GM19099 (cell line): ENCODE results near the gene TUBB4B.

Source experiments
- POLR2A ChIP-seq: IDR thresholded peaks from 3 replicates; pipeline ENCODE4 v1.6.1; 2011; ENCODE audit warnings: low read depth; ENCODE audit not compliant: insufficient read length; ENCODE audit errors: extremely low read depth

TUBB4B gene

GRCh38 chr9:137236936-137237421 lies 4.1 kb upstream of the TUBB4B start:
- TF ChIP-seq POLR2A, result no peak

DNA sequence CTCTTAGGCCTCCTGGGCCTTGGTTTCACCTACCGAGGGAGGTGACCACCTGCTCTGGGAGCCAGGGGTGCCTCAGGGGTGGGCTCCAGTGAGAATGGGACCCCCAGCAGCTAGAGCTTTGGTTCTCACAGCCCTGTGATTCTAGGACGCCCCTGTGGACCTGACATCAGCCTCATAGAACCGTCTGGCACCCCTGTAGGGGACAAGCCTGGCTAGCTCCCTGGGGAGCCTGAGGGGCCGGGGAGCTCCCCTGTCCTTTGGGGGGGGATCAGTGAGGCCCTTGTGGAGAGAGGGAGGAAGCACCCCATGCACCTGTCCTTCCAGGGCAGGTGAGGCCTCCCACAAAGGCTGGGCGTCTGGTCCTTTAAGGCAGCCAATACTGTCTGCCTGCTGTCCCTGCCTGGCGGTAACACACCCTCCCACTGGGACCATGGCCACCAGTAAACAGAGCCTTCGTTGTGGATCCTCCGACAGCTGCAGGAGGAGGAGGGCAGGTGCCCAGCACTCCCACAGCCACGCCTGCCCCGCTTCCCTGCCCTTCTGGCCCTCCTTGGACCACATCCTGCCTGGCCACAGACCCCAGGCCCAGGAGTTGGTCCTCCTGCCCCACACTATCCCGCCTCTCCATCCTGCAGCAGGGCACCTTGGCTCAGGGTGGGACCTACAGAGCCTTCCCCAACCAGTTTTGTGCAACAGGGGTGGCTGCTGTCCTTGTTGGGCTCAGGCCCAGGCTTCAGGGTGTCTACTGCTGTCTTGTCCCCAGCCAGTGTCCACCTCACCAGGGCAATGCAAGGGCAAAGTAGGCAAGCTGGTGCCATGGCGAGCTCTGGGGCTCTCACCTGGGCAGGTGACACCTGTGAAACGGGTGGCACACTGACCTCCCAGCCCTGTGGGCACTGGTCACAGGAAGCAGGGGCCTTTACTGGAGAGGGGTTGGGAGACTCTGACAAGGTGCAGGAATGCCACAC lies 3.0 kb upstream of the TUBB4B start:
- TF ChIP-seq POLR2A, result no peak

- peak; percentile 59 for TF ChIP-seq POLR2A
Measured at GRCh38 chr9:137240318-137240840, 708 bp upstream of the TUBB4B start.

DNA sequence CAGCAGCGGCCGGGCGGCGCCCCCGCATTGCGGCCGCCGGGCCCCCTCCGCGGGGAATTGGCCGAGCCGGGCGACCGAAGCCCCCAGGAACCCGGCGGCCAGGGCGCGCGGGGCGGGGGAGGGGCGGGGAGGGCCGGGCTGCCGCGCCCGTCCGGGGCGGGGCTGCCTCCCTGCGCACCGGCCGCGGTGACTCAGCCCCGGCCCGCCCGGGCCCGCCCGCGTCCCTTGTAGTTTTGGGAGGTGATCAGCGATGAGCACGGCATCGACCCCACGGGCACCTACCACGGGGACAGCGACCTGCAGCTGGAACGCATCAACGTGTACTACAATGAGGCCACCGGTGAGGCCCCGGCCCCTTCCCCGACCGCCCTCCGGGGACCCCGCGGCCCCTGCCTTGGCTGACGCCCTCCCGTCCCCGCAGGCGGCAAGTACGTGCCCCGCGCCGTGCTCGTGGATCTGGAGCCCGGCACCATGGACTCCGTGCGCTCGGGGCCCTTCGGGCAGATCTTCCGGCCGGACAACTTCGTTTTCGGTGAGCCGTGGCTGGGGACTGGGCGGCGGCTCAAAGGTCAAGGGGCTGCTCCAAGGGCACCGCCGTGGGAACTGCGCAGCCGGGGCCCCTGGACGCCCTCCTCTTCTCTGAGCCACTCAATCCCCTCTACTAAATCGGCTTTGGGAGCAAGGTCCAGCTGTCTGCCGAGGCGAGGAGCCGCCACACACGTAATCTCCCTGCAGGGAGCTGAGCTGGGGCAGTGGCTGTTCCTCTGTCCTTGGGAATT lies 592 bp downstream of the TUBB4B start:
- no peak for TF ChIP-seq POLR2A

- no peak for TF ChIP-seq POLR2A
Measured at GRCh38 chr9:137242269-137243203, 1.4 kb downstream of the TUBB4B start.

DNA sequence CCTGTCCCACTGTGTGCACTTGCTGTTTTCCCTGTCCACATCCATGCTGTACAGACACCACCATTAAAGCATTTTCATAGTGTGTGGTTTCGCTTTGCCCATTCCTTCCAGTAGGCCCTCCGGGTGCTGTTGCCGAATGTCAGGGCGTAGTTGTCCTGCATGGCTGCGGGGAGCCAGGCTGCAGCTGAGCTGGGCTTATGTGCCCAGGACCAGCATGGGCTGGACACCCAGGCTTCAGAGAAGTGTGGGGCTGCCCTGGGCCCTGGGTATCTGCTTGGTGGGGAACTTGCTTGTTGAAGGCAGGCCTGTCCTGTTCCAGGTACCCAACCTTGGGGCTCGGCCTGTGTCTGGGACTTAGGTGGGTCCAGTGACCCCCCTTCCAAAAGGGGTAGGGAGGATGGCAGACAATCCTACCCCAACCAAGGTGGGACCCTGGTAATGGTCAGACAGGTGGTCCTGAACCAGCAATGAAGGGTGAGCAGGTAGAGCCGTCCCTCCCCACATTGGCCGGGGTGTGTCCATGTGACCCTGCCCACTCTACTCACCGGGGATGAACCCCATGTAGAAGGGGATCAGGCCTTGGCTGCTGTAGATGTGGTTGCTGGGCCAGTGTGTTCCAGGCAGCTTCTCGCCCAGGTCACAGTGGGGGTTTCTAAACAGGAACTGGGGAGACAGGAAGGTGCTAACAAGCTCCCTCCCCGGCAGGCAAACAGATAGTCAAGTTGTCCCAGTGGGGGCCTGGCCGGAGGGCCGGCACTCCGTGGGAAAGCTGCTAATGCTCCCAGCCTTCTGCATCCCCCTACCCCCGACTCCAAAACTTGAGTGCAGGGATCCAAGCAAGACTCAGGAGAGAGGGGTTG lies 2.8 kb downstream of the TUBB4B start:
- peak; percentile 52 for TF ChIP-seq POLR2A

GRCh38 chr9:137244486-137245449 lies 3.7 kb downstream of the TUBB4B start:
- no peak for TF ChIP-seq POLR2A

DNA sequence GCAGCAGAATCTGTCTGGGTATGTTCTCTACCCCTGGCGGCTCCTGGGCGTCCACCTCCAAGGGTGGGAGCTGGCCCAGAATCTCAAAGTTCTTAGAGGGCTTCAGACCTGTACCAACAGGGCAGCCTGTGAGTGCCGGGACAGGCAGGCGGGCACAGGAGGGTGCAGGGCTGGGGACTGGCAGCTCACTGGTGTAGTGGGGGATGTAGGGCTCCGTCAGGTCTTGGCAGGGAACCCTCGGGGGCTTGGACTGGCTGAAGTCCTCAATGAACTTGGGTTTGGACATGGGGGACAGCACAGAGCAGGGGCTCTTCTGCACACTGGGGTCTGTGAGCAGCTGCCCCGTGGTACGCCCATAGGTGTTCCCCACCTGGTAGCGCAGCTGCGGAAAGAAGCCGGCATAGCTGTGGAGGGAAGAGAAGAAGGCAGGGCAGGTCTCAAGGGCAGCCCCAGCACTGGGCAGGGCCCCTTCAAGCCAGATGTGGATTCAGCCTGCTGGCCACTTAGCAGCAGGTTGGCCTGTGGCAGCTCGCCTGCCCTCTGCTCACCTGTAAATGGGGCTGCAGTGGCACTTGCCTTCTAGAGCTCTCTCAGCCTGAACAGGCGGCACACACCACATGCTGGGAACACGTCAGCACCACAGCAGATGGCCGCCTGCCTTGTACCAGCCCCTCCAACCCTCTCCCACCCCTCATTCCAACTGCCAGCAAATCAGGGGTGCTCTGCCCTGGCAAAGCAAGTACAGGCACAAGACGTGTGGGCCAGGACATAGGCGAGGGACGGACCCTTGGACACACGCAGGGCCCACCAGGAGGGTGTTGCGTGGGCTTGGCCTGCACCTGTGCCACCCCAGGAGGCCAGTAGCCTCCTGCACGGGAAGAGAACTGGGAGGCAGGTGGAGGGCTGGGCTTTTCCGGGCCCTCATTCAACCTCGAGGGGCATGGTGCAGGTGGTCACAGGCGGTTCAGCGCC lies 4.6 kb downstream of the TUBB4B start:
- TF ChIP-seq POLR2A, result no peak

DNA sequence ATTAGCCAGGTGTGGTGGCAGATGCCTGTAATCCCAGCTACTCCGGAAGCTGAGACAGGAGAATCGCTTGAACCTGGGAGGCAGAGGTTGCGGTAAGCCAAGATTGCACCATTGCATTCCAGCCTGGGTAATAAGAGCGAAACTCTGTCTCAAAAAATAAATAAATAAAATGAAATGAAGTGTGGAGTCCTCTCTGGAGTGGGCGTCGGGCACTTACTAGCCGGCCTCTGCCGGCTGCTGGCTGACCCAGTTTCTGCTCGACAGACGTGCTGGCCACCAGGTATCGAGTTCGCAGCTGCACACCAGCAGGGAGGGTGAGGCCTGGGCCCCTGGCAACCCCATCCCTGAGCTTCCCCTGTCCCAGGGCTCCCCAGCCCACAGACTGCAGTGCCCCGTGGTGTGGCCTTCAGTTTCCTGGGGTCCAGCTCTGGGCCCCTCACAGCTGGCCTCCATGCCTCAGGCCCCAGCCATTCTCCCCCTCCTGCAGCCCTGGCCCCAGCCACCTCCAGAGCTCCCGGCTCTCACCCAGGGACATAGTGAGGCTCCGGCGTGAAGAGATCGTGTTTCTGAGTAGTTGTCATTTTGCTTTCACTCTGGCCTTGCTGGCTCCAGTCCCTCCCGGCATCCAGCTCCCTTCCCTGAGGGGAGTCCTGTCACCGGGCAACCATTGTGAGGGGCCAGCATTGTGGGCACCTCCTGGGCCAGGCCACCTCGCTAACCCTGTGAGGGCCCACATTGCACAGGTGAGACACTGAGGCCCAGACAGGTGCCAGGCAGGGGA lies 6.2 kb downstream of the TUBB4B start:
- TF ChIP-seq POLR2A, result no peak

DNA sequence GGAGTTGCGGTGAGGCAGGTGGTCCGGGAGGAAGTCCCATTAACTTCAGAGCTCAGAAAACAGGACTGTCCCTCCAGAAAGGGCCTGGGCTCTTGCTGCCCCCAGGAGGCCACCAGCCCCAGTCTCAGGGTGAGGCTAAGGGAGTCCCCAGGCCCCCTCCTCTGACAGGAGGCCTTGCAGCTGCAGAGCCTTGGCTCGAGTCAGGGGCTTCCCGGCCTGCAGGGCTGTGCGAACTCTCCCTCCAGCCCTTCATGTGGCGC lies 6.8 kb downstream of the TUBB4B start:
- TF ChIP-seq POLR2A, result no peak

DNA sequence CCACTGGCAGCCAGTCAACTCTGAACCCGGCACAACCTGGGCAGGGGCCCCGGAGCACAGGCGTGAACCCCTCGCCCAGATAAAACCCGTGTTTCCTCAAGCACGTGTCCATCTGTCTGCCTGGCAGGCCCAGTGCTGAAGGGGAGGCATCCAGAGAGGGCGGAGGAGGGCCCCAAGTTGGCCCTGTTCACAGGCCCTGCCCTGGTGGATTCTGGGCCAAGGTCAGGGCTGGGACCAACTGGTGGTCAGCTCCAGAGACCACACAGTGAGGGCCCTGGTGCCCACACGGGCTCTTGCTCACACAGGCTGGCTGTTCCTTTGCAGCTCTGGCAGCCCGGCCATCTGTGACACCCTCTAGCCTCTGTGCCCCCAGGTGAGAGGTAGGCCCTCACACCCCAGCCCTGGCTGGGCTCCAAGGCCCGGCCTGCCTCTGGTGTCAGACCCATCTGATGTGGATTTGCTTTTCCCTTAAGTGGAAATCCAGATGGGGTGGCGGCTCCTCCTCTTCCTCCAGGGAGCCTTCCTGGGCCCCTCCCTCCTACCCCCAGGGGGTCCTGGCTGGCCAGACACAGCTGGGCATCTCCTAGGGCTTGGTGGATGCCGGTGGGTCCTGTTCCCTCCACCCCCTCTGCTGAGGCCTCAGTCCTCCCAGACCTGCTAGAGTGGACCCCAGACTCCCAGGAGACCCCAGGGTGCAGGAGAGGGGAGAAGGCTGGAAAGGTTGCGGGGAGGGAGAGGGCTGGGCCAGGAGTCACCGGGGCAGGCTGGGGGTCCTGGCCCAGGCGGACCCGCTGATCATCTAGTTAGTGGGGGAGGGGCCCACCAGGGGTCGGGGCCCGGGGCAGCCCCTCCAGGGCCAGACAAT lies 9.5 kb downstream of the TUBB4B start:
- no peak for TF ChIP-seq POLR2A
